Cardiac muscle cell (in vitro differentiated cells and primary cell): ENCODE results near the gene DOHH. TPM values are rescaled to one million over a fixed set of nuclear protein-coding genes. Genes with fewer than 3 reads are reported as not detected.
"Not testable (repeated sequence)": the region's sequence is repeated elsewhere in the genome, so short reads cannot be mapped to it uniquely, and the experiment has no call there.

Source experiments
- DNase-seq, 2 donors: peaks; one replicate each; pipeline versions ENCODE4 v3.0.0 to v3.0.0-alpha.2; 2010 to 2017; ENCODE audit warnings: low read depth in 1 of 2, low spot score in 1 of 2
- H3K27ac ChIP-seq: fragments of 200-600 bp; sonication (generic); 2 replicates; pipeline ENCODE4 v1.5.1; 2016
- H3K27me3 ChIP-seq: fragments of 200-600 bp; sonication (generic); 2 replicates; pipeline ENCODE4 v1.6.0; 2016; ENCODE audit warnings: control low read depth
- H3K36me3 ChIP-seq: fragments of 200-600 bp; sonication (generic); 2 replicates; pipeline ENCODE4 v1.5.1; 2016; ENCODE audit warnings: control low read depth
- H3K4me1 ChIP-seq: fragments of 200-600 bp; sonication (generic); 2 replicates; pipeline ENCODE4 v1.8.1; 2017; ENCODE audit warnings: low read depth, mild to moderate bottlenecking, mixed run types
- H3K4me3 ChIP-seq: fragments of 200-600 bp; sonication (generic); 2 replicates; pipeline ENCODE4 v1.5.1; 2016; ENCODE audit warnings: mild to moderate bottlenecking
- H3K9me3 ChIP-seq: fragments of 200-600 bp; sonication (generic); 2 replicates; pipeline ENCODE4 v1.5.1; 2017; ENCODE audit warnings: low read depth, mild to moderate bottlenecking, control low read depth
- CTCF ChIP-seq: IDR thresholded peaks from 2 replicates; pipeline ENCODE4 v1.5.1; 2012; ENCODE audit warnings: low read depth, mild to moderate bottlenecking, low read length
- polyA plus RNA-seq: library from polyadenylated mRNA; unstranded; fragments of >200 nt; fragmentation: Nextera tagmentation; extraction: Ambion mirVana; gene quantifications from 2 replicates; pipeline ENCODE4 v1.2.1, GENCODE V29; 2016
- total RNA-seq: library from RNA; depleted of rRNA; stranded (reverse); fragments of >200 nt; gene quantifications from 2 replicates; pipeline ENCODE4 v1.2.3, GENCODE V29; 2016

Gene DOHH
- total and polyA plus RNA-seq, 2 experiments from 2014 or later = 16.2 to 21.0 TPM

- DNase-seq = no peak
- H3K36me3 ChIP-seq = no peaks in the 10 kb centered on the region
- TF ChIP-seq CTCF = no peak
- no peaks in the 10 kb centered on the region for H3K9me3 ChIP-seq
- H3K27me3 ChIP-seq = no peaks in the 10 kb centered on the region
- no peak overlapping the region for H3K27ac ChIP-seq
- no peak overlapping the region for H3K4me3 ChIP-seq
- H3K4me1 ChIP-seq = no peaks in the 10 kb centered on the region
These were observed 9.1 kb upstream of the DOHH start for GRCh38 chr19:3509566-3509989.

- TF ChIP-seq CTCF = no peak
- Histone ChIP-seq H3K36me3 (no peaks in the 10 kb centered on the region), H3K27me3 (no peaks in the 10 kb centered on the region), H3K4me3 (no peak overlapping the region), H3K9me3 (no peaks in the 10 kb centered on the region), H3K4me1 (no peaks in the 10 kb centered on the region), H3K27ac (no peak overlapping the region)
- no peak for DNase-seq
These were observed 8.5 kb upstream of the DOHH start for GRCh38 chr19:3508771-3509535.

DNA sequence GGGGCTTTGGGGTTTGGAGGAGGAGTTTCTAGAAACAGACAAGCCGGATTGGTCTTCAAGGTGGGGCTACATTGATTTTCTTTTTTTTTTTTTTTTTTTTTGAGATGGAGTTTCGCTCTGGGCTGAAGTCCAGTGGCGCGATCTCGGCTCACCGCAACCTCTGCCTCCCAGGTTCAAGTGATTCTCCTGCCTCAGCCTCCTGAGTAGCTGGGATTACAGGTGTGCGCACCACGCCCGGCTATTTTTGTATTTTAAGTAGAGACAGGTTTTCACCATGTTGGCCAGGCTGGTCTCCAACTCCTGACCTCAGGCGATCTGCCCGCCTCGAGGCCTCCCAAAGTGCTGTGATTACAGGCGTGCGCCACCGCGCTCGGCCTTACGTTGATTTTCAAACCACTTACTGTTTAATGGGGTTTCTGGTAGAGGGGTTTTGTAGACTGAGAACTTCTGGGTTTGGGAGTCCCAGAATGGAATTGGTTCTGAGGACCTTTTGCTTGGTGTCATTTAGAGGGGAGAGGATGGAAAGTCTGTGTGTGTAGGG, 7.7 kb upstream of the DOHH start:
- not testable (repeated sequence) for H3K4me3 ChIP-seq, H3K27ac ChIP-seq, H3K4me1 ChIP-seq, H3K9me3 ChIP-seq, DNase-seq, H3K27me3 ChIP-seq, H3K36me3 ChIP-seq

GRCh38 chr19:3507371-3508120, 7.1 kb upstream of the DOHH start:
- Histone ChIP-seq H3K9me3 (no peaks in the 10 kb centered on the region), H3K4me1 (no peaks in the 10 kb centered on the region), H3K27me3 (no peaks in the 10 kb centered on the region), H3K4me3 (peak overlapping the region; percentile 98), H3K27ac (no peak overlapping the region), H3K36me3 (no peaks in the 10 kb centered on the region)
- peak in 1 of 2 donors; percentile 28 for DNase-seq
- TF ChIP-seq CTCF = no peak

- H3K36me3 ChIP-seq = no peaks in the 10 kb centered on the region
- no peaks in the 10 kb centered on the region for H3K4me1 ChIP-seq
- no peaks in the 10 kb centered on the region for H3K9me3 ChIP-seq
- no peaks in the 10 kb centered on the region for H3K27me3 ChIP-seq
- H3K27ac ChIP-seq = peak overlapping the region; percentile 81
- no peak for TF ChIP-seq CTCF
- DNase-seq = peak in 1 of 2 donors; percentile 43
- H3K4me3 ChIP-seq = peak overlapping the region; percentile 98
These were observed 6.2 kb upstream of the DOHH start for GRCh38 chr19:3506384-3507340.
